Keratinocyte (primary cell): ENCODE results near the gene PIGBOS1.

Experiments used
- EZH2 ChIP-seq: IDR thresholded peaks from one replicate; pipeline ENCODE4 v1.6.1; 2012; ENCODE audit warnings: inconsistent platforms, mild to moderate bottlenecking, low read length, moderate library complexity
- TF ChIP-seq, protein P1 (sequence below), 3 experiments: IDR thresholded peaks in 1 of 3; conservative IDR thresholded peaks in 1 of 3; optimal IDR thresholded peaks in 1 of 3; 2 replicates in 2 of 3; 3 replicates in 1 of 3; pipeline versions ENCODE3 to v1.5.1; 2011; ENCODE audit warnings: low read length in 3 of 3, mild to moderate bottlenecking in 3 of 3, moderate library complexity in 2 of 3, control low read depth in 1 of 3, inconsistent platforms in 1 of 3; ENCODE audit not compliant: insufficient read depth in 2 of 3; ENCODE audit errors: extremely low read depth in 1 of 3

DNA sequence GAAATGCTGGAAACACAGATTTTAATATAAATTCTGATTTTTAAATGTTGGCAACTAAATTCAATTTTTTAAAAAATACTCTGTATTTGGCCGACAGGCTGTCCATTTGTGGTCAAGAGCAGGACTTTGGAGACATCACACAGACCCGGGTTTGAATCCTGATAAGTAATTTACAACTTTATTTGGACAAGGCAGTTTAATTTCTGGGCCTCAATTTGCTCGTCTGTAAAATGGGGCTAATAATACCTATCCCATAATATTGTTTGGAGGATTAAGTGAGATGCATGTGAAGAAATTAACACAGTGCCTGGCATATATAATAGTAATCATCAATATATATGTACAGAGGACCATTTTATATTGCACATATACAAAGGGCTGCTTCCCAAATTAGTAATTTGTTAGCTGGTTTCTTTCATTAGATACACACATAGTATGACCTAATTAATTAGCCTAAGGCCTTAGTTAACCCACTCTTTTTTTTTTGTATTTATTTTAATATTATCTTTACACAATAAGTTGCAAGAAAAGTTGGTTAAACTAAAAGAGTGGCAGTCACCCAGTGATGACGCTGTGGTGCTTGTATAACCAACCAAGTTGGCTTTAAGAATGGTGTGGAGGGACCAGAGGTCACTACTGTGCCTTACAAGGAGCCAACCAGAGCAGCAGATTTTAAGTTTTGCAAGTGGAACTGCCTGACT is 764 bp upstream of the PIGBOS1 start:
- TF ChIP-seq, protein P1, sequence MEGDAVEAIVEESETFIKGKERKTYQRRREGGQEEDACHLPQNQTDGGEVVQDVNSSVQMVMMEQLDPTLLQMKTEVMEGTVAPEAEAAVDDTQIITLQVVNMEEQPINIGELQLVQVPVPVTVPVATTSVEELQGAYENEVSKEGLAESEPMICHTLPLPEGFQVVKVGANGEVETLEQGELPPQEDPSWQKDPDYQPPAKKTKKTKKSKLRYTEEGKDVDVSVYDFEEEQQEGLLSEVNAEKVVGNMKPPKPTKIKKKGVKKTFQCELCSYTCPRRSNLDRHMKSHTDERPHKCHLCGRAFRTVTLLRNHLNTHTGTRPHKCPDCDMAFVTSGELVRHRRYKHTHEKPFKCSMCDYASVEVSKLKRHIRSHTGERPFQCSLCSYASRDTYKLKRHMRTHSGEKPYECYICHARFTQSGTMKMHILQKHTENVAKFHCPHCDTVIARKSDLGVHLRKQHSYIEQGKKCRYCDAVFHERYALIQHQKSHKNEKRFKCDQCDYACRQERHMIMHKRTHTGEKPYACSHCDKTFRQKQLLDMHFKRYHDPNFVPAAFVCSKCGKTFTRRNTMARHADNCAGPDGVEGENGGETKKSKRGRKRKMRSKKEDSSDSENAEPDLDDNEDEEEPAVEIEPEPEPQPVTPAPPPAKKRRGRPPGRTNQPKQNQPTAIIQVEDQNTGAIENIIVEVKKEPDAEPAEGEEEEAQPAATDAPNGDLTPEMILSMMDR (optimal IDR thresholded peaks at IDR 0.05 in 1 of 3, IDR thresholded peaks at IDR 0.05 in 1 of 3, conservative IDR thresholded peaks at IDR 0.05 in 1 of 3; ENCODE audit: extremely low read depth in 1 of 3, insufficient read depth in 2 of 3, low read length in 3 of 3) = no peak
- TF ChIP-seq EZH2 = no peak
